ENCODE results near the gene IGF1R. TPM values are rescaled to one million over a fixed set of nuclear protein-coding genes. Genes with fewer than 3 reads are reported as not detected.
A peak's percentile ranks its signal among the peaks of the same experiment; 100 is the strongest.

The IGF1R gene
- total RNA-seq (10 to 100 TPM; 10.9 to 11.3 TPM), polyA plus RNA-seq (2.1 TPM)

- Histone ChIP-seq H3K4me1 (ENCODE audit: insufficient read depth, low read length) (peaks cover 6% of the 10 kb centered on the region), H3K4me3 (ENCODE audit: low read length) (peak within 1 kb of the TSS; percentile 67), H3K36me3 (ENCODE audit: insufficient read depth, low read length) (no peaks in the 10 kb centered on the region), H3K9me3 (ENCODE audit: low read length) (no peaks in the 10 kb centered on the region), H3K27me3 (ENCODE audit: insufficient read depth, low read length, poor library complexity, severe bottlenecking) (peaks cover 10% of the 10 kb centered on the region), H3K27ac (ENCODE audit: low read depth, low read length) (no peak within 1 kb of the TSS)
- Mint-ChIP-seq H3K9me3 (peaks cover 0 to 12% (median 8%) of the 10 kb centered on the region in 5 donors), H3K27ac (peak within 1 kb of the TSS in 4 of 8 donors; percentile 70 to 90 (median 82)), H3K36me3 (peaks cover 0 to 4% (median 0%) of the 10 kb centered on the region in 3 donors), H3K4me3 (peak within 1 kb of the TSS; percentile 72 to 86 (median 84)), H3K27me3 (peaks cover 34 to 57% of the 10 kb centered on the region in 2 donors), H3K4me1 (peaks cover 24 to 27% (median 24%) of the 10 kb centered on the region in 3 donors)
- CTCF ChIA-PET, result interaction anchor here (1.6 to 2.2 kb wide), 2 partner anchors 12 to 124 kb away, joined by 5 to 6 read pairs; no protein-coding TSS in a partner anchor
- POLR2A ChIA-PET, result interaction anchor here (1.8 kb wide), 1 partner anchor 205 kb away, joined by 4 read pairs; no protein-coding TSS in a partner anchor
- peak; percentile 59 to 94 (median 79) for DNase-seq
These were observed at the start of gene IGF1R for GRCh38 chr15:98647774-98648653. Gene IGF1R, plus strand, starts transcription at chr15:98648539. Its CDS starts 1,043 bp downstream, at chr15:98649582.

DNA sequence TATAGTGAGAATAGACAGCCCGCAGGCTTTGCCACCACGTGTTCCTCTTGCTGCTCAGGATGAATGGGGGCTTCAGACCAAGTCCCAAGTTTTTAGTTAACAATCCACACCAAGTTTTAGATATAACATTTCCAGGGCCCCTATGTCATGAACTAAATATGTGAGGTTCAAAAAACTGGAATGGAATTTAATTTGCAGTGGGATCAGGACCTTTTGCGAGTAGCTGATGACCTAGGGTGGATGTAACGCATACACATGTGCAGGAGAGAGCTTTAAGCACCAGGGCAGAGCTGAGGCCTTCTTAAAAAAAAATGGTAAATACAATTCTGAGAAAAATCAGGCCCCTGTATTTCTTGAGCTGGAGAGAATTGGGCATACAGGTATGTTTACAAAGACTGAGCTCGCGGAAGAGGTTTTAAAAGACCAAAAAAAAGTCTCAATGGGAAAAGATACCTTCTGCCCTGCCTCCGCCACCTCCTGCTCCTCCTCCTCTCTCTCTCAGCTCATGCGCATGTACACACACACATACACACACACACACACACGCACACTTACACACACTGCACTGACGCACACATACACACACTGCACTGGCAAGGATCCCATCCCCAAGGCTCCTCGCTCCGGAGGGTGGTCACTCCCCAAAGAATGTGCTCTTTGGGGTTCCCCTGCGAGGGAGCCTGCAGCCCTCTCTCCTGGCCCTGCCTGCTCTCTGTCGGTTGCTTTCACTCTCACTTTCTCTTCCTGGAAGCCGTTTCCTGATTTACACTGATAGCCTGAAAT is 48.2 kb upstream of the IGF1R start:
- Histone ChIP-seq H3K27me3 (ENCODE audit: insufficient read depth, low read length, poor library complexity, severe bottlenecking) (no peaks in the 10 kb centered on the region), H3K4me1 (ENCODE audit: insufficient read depth, low read length) (peaks cover 9% of the 10 kb centered on the region), H3K36me3 (ENCODE audit: insufficient read depth, low read length) (no peaks in the 10 kb centered on the region), H3K9me3 (ENCODE audit: low read length) (no peaks in the 10 kb centered on the region), H3K4me3 (ENCODE audit: low read length) (peak overlapping the region; percentile 29), H3K27ac (ENCODE audit: low read depth, low read length) (no peak overlapping the region)
- Mint-ChIP-seq H3K27ac (peak overlapping the region in 5 of 8 donors; percentile 13 to 82 (median 24)), H3K4me1 (peaks cover 7 to 12% (median 11%) of the 10 kb centered on the region in 3 donors), H3K4me3 (peak overlapping the region in 5 of 7 donors; percentile 53 to 79 (median 70)), H3K27me3 (peaks cover 3 to 5% of the 10 kb centered on the region in 2 donors), H3K9me3 (no peaks in the 10 kb centered on the region), H3K36me3 (no peaks in the 10 kb centered on the region)
- peak in 1 of 5 donors; percentile 49 for DNase-seq
- ChIA-PET POLR2A (no interaction called here), CTCF (no interaction called here)

DNA sequence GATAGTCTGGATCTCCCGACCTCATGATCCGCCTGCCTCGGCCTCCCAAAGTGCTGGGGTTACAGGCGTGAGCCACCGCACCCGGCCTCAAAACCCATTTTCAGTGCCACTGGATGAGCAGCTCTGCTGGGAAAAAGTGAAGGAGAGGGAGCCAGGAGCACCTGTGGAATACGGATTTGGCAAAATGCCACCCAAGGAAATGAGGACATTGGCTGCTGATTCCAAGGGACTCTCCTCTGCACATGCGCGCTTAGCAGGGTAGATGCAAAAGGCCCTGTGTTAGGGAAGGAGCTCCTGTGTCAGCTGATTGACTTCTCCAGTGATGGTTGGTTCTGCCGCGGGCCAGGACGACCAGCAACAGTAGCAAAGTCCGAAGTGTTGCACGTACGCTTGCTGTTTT is 43.4 kb upstream of the IGF1R start:
- Mint-ChIP-seq H3K4me3 (no peak overlapping the region), H3K9me3 (peaks cover 0 to 2% (median 0%) of the 10 kb centered on the region in 5 donors), H3K4me1 (peaks cover 5 to 9% (median 8%) of the 10 kb centered on the region in 3 donors), H3K36me3 (no peaks in the 10 kb centered on the region), H3K27ac (no peak overlapping the region), H3K27me3 (peaks cover 2 to 5% of the 10 kb centered on the region in 2 donors)
- no peak overlapping the region for H3K27ac ChIP-seq (ENCODE audit: low read depth, low read length)
- H3K36me3 ChIP-seq (ENCODE audit: insufficient read depth, low read length), result no peaks in the 10 kb centered on the region
- POLR2A ChIA-PET, result no interaction called here
- no peak overlapping the region for H3K4me3 ChIP-seq (ENCODE audit: low read length)
- CTCF ChIA-PET, result no interaction called here
- H3K4me1 ChIP-seq (ENCODE audit: insufficient read depth, low read length), result peaks cover under 1% of the 10 kb centered on the region
- no peak for DNase-seq
- H3K9me3 ChIP-seq (ENCODE audit: low read length), result no peaks in the 10 kb centered on the region
- no peaks in the 10 kb centered on the region for H3K27me3 ChIP-seq (ENCODE audit: insufficient read depth, low read length, poor library complexity, severe bottlenecking)

- H3K4me1 Mint-ChIP-seq, result no peaks in the 10 kb centered on the region
- DNase-seq, result no peak
- no peaks in the 10 kb centered on the region for H3K27me3 ChIP-seq (ENCODE audit: insufficient read depth, low read length, poor library complexity, severe bottlenecking)
- peaks cover 14% of the 10 kb centered on the region for H3K4me1 ChIP-seq (ENCODE audit: insufficient read depth, low read length)
- CTCF ChIA-PET, result no interaction called here
- peaks cover 6 to 9% of the 10 kb centered on the region in 2 donors for H3K27me3 Mint-ChIP-seq
- H3K27ac Mint-ChIP-seq, result no peak overlapping the region
- H3K27ac ChIP-seq (ENCODE audit: low read depth, low read length), result no peak overlapping the region
- H3K9me3 Mint-ChIP-seq, result peaks cover 0 to 2% (median 0%) of the 10 kb centered on the region in 5 donors
- H3K36me3 ChIP-seq (ENCODE audit: insufficient read depth, low read length), result no peaks in the 10 kb centered on the region
- H3K4me3 Mint-ChIP-seq, result no peak overlapping the region
- no peaks in the 10 kb centered on the region for H3K36me3 Mint-ChIP-seq
- H3K9me3 ChIP-seq (ENCODE audit: low read length), result no peaks in the 10 kb centered on the region
- H3K4me3 ChIP-seq (ENCODE audit: low read length), result no peak overlapping the region
- POLR2A ChIA-PET, result no interaction called here
These were observed 39.0 kb upstream of the IGF1R start for GRCh38 chr15:98609144-98609852.

DNA sequence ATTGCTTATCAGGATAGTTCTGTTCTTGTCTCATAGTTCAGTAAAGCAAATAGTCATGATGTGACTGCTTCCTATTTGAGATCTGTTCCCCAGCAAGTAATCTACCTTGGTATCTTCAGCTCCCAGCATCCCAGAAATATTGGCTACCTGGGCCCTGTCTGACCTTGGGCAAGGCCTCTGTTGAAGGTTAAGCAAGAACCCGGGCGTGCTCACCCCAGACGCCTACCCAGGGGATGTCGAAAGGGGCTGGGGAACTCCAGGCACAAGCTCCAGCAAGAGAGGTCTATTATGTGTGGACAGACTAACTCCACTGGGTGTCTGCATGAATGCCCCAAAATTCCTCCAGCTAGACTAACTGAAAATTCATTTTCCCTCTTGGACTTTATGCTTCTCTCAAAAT is 37.3 kb upstream of the IGF1R start:
- Mint-ChIP-seq H3K27me3 (peaks cover 4 to 9% of the 10 kb centered on the region in 2 donors), H3K36me3 (no peaks in the 10 kb centered on the region)

DNA sequence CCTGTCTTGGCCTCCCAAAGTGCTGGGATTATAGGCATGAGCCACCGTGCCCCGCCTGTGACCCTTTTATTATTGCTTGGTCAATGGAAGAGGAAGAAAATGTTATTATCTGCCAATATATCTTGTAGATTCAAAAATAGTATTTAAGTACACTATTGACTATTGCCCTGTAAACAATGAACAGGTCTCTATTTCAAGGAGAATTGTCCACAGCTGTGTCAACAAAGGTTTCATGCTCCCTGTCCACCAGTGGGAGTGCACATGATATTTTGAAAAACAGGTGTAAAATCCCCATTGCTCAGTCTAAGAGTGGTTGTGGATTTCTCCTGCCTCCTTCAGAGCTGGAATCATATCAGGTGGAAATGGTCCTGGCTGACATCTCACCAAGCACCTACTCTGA is 36.5 kb upstream of the IGF1R start:
- Mint-ChIP-seq H3K4me1 (no peaks in the 10 kb centered on the region), H3K27me3 (peaks cover 4 to 9% of the 10 kb centered on the region in 2 donors), H3K9me3 (no peaks in the 10 kb centered on the region), H3K36me3 (no peaks in the 10 kb centered on the region), H3K27ac (peak overlapping the region in 1 of 8 donors; percentile 21), H3K4me3 (no peak overlapping the region)
- Histone ChIP-seq H3K27ac (ENCODE audit: low read depth, low read length) (no peak overlapping the region), H3K9me3 (ENCODE audit: low read length) (no peaks in the 10 kb centered on the region), H3K36me3 (ENCODE audit: insufficient read depth, low read length) (no peaks in the 10 kb centered on the region), H3K4me1 (ENCODE audit: insufficient read depth, low read length) (peaks cover 14% of the 10 kb centered on the region), H3K4me3 (ENCODE audit: low read length) (no peak overlapping the region), H3K27me3 (ENCODE audit: insufficient read depth, low read length, poor library complexity, severe bottlenecking) (no peaks in the 10 kb centered on the region)
- no peak for DNase-seq
- ChIA-PET CTCF (no interaction called here), POLR2A (no interaction called here)

More for the DNA sequence above, 37.3 kb upstream of the IGF1R start:
- no peak overlapping the region for H3K27ac Mint-ChIP-seq
- Histone ChIP-seq H3K4me3 (ENCODE audit: low read length) (no peak overlapping the region), H3K27ac (ENCODE audit: low read depth, low read length) (no peak overlapping the region), H3K27me3 (ENCODE audit: insufficient read depth, low read length, poor library complexity, severe bottlenecking) (no peaks in the 10 kb centered on the region), H3K4me1 (ENCODE audit: insufficient read depth, low read length) (peaks cover 14% of the 10 kb centered on the region), H3K9me3 (ENCODE audit: low read length) (no peaks in the 10 kb centered on the region), H3K36me3 (ENCODE audit: insufficient read depth, low read length) (no peaks in the 10 kb centered on the region)
- no peak for DNase-seq
- H3K4me3 Mint-ChIP-seq, result no peak overlapping the region
- ChIA-PET CTCF (no interaction called here), POLR2A (no interaction called here)
- peaks cover 0 to 2% (median 0%) of the 10 kb centered on the region in 5 donors for H3K9me3 Mint-ChIP-seq
- H3K4me1 Mint-ChIP-seq, result no peaks in the 10 kb centered on the region

DNA sequence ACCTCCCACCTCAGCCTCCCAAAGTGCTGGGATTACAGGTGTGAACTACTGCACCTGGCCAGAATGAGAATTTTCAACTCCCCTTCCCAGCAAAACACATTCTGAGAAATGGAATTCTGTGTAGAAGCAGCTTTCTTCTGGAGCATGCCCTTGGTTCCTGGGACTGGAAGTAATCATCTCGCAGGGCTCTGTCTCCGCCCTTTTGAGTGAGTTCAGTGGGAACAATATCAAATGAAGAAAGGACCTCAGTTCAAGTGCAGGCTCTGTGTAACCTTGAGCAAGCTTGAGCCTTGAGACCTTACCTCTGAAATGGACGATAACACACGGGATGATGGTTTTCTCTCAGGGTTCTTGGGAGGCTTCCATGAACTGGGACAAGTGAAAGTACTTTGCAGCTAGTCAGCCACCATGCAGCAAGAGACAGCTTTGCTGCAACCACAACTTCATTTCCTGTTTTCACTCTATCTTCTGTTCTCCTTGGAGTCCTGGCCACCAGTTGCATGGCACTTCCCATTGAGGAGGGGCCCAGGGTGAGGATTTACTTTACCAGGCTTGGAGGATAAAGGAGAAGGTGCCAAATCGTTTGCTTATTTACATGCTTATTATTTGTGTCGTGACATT is 35.7 kb upstream of the IGF1R start:
- ChIA-PET POLR2A (no interaction called here), CTCF (no interaction called here)
- no peak overlapping the region for H3K4me3 Mint-ChIP-seq
- no peaks in the 10 kb centered on the region for H3K9me3 Mint-ChIP-seq
- H3K27ac ChIP-seq (ENCODE audit: low read depth, low read length), result no peak overlapping the region
- no peaks in the 10 kb centered on the region for H3K4me1 Mint-ChIP-seq
- H3K36me3 Mint-ChIP-seq, result no peaks in the 10 kb centered on the region
- peak in 1 of 5 donors; percentile 21 for DNase-seq
- H3K36me3 ChIP-seq (ENCODE audit: insufficient read depth, low read length), result no peaks in the 10 kb centered on the region
- peaks cover 4 to 12% of the 10 kb centered on the region in 2 donors for H3K27me3 Mint-ChIP-seq
- no peak overlapping the region for H3K4me3 ChIP-seq (ENCODE audit: low read length)
- H3K9me3 ChIP-seq (ENCODE audit: low read length), result no peaks in the 10 kb centered on the region
- peaks cover 14% of the 10 kb centered on the region for H3K4me1 ChIP-seq (ENCODE audit: insufficient read depth, low read length)
- H3K27me3 ChIP-seq (ENCODE audit: insufficient read depth, low read length, poor library complexity, severe bottlenecking), result no peaks in the 10 kb centered on the region
- no peak overlapping the region for H3K27ac Mint-ChIP-seq

Measured in CD8-positive, alpha-beta memory T cell (primary cell).